ENCODE results near the gene ETNK2.

ETNK2 gene

DNA sequence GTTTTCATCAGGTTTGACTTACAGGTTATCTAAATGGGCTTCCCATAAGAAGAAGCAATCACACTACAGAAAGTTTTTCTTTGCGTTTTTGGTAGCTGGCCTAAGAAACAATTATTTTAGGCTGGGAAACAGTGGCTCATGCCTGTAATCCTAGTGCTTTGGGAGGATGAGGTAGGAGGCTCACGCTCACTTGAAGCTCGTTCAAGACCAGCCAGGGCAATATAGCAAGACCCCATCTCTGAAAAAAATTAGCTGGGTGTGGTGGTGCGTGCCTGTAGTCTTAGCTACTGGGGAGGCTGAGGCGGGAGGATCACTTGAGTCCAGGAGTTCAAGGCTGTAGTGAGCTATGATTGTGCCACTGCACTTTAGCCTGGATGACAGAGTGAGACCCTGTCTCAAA, 15.9 kb upstream of the ETNK2 start:
- H3K4me1 ChIP-seq (ENCODE audit: insufficient read depth, low read length), result no peaks in the 10 kb centered on the region
- no peaks in the 10 kb centered on the region for H3K36me3 ChIP-seq (ENCODE audit: insufficient read depth, low read length)
- H3K9ac ChIP-seq (ENCODE audit: low read depth, low read length), result no peak overlapping the region
- peaks cover 12% of the 10 kb centered on the region; the same call in 1 of the 2 replicates for H3K9me3 ChIP-seq (ENCODE audit: control insufficient read depth, insufficient read depth, low read length)

DNA sequence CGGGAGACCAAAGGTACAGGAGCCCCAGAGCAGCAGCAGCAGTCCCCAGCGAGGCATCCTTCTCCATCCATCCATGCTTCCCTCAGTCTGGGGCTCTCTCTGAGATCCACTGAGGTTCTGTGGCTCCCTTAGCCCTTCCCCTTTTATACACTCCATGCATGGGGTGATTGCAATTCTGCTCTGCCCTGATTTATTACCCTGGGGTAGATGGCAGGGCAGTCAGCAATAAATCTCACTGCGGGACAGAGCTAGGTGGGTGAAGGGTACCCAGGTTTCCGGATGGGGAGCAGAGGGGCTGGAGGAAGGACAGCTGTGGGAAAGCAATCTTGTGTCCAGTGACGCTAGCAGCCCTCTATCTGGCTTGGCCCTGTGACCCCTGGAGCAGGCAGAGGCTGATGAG, 14.4 kb upstream of the ETNK2 start, which contains the start of gene REN:
Gene REN (minus strand): TSS at position 119 of the 400 bp plus-strand sequence. CDS start 44 bp downstream, at position 75.
- Histone ChIP-seq H3K4me1 (ENCODE audit: insufficient read depth, low read length) (no peaks in the 10 kb centered on the region), H3K9me3 (ENCODE audit: control insufficient read depth, insufficient read depth, low read length) (peaks cover 12% of the 10 kb centered on the region; the same call in 1 of the 2 replicates), H3K9ac (ENCODE audit: low read depth, low read length) (no peak within 1 kb of the TSS), H3K36me3 (ENCODE audit: insufficient read depth, low read length) (no peaks in the 10 kb centered on the region)

DNA sequence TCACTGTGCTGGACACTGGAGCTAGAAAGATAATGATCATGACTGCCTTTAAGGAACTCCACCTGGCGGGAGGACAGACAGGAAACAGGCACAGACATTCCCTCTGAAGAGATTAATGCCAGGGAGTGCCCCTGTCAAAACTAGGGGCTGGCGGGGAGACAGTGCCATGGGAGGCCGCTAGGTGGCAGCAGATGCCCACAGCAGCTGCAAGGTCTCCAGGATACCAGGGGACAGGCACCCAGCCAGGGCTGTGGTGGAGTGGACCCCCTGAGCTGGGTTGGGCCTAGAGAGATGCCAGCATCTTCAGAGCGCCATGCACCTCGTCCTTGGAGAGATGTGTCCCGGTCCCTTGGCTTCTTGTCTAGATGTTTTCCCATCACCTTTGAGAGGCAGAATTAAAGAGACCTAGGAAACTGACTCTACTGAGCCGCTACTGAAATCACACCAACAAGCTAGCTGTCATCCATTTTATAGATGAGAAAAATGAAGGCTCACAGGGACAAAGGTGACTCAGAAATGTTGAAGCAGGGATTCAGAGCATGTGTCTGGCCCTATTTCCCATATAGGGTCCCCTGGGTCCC, 10.7 kb upstream of the ETNK2 start:
- Histone ChIP-seq H3K4me1 (ENCODE audit: insufficient read depth, low read length) (no peaks in the 10 kb centered on the region), H3K36me3 (ENCODE audit: insufficient read depth, low read length) (no peaks in the 10 kb centered on the region), H3K9ac (ENCODE audit: low read depth, low read length) (no peak overlapping the region), H3K9me3 (ENCODE audit: control insufficient read depth, insufficient read depth, low read length) (no peaks in the 10 kb centered on the region)

- H3K9me3 ChIP-seq (ENCODE audit: control insufficient read depth, insufficient read depth, low read length), result no peaks in the 10 kb centered on the region
- H3K36me3 ChIP-seq (ENCODE audit: insufficient read depth, low read length), result no peaks in the 10 kb centered on the region
- H3K4me1 ChIP-seq (ENCODE audit: insufficient read depth, low read length), result no peaks in the 10 kb centered on the region
- H3K9ac ChIP-seq (ENCODE audit: low read depth, low read length), result no peak overlapping the region
These were observed 10.0 kb upstream of the ETNK2 start for GRCh38 chr1:204161609-204162493.

DNA sequence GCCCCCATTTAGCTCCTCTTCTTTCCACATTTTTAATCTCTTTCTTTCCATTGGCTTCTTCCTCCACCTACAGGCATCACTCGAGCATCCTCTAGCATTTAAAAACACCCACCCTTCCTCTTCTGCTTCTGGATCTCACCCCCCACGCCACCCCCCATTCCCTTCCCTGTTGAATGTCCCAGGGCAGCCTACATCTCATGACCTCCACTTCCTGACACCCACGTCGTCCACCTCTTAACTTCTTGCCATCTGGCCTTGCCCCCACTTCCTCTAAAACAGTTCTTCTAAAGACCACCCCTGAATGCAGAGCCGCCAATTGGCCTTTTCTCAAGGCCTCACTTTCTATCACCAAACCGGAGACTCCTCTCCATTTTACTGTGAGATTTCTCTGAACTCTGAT, 6.1 kb upstream of the ETNK2 start:
- Histone ChIP-seq H3K9ac (ENCODE audit: low read depth, low read length) (no peak overlapping the region), H3K9me3 (ENCODE audit: control insufficient read depth, insufficient read depth, low read length) (no peaks in the 10 kb centered on the region), H3K36me3 (ENCODE audit: insufficient read depth, low read length) (no peaks in the 10 kb centered on the region), H3K4me1 (ENCODE audit: insufficient read depth, low read length) (no peaks in the 10 kb centered on the region)

GRCh38 chr1:204155881-204156280, 4.0 kb upstream of the ETNK2 start:
- H3K36me3 ChIP-seq (ENCODE audit: insufficient read depth, low read length), result no peaks in the 10 kb centered on the region
- no peak overlapping the region for H3K9ac ChIP-seq (ENCODE audit: low read depth, low read length)
- H3K4me1 ChIP-seq (ENCODE audit: insufficient read depth, low read length), result no peaks in the 10 kb centered on the region
- H3K9me3 ChIP-seq (ENCODE audit: control insufficient read depth, insufficient read depth, low read length), result no peaks in the 10 kb centered on the region

GRCh38 chr1:204154568-204155255, 2.9 kb upstream of the ETNK2 start:
- peaks cover 5% of the 10 kb centered on the region; the same call in 1 of the 2 replicates for H3K4me1 ChIP-seq (ENCODE audit: insufficient read depth, low read length)
- H3K9me3 ChIP-seq (ENCODE audit: control insufficient read depth, insufficient read depth, low read length), result no peaks in the 10 kb centered on the region
- H3K9ac ChIP-seq (ENCODE audit: low read depth, low read length), result no peak overlapping the region
- H3K36me3 ChIP-seq (ENCODE audit: insufficient read depth, low read length), result no peaks in the 10 kb centered on the region

GRCh38 chr1:204153667-204154066, 1.8 kb upstream of the ETNK2 start:
- Histone ChIP-seq H3K36me3 (ENCODE audit: insufficient read depth, low read length) (no peaks in the 10 kb centered on the region), H3K9me3 (ENCODE audit: control insufficient read depth, insufficient read depth, low read length) (no peaks in the 10 kb centered on the region), H3K4me1 (ENCODE audit: insufficient read depth, low read length) (peaks cover 5% of the 10 kb centered on the region; the same call in 1 of the 2 replicates), H3K9ac (ENCODE audit: low read depth, low read length) (no peak overlapping the region)

GRCh38 chr1:204152310-204153044, 633 bp upstream of the ETNK2 start:
- Histone ChIP-seq H3K9ac (ENCODE audit: low read depth, low read length) (peak overlapping the region; percentile 67), H3K4me1 (ENCODE audit: insufficient read depth, low read length) (peaks cover 17% of the 10 kb centered on the region), H3K36me3 (ENCODE audit: insufficient read depth, low read length) (no peaks in the 10 kb centered on the region), H3K9me3 (ENCODE audit: control insufficient read depth, insufficient read depth, low read length) (no peaks in the 10 kb centered on the region)

GRCh38 chr1:204150702-204151551, 917 bp downstream of the ETNK2 start:
- Histone ChIP-seq H3K9me3 (ENCODE audit: control insufficient read depth, insufficient read depth, low read length) (no peaks in the 10 kb centered on the region), H3K4me1 (ENCODE audit: insufficient read depth, low read length) (peaks cover 25% of the 10 kb centered on the region), H3K36me3 (ENCODE audit: insufficient read depth, low read length) (no peaks in the 10 kb centered on the region), H3K9ac (ENCODE audit: low read depth, low read length) (peak overlapping the region; percentile 67; the same call in 1 of the 2 replicates)

- H3K9me3 ChIP-seq (ENCODE audit: control insufficient read depth, insufficient read depth, low read length), result no peaks in the 10 kb centered on the region
- H3K36me3 ChIP-seq (ENCODE audit: insufficient read depth, low read length), result no peaks in the 10 kb centered on the region; the same call in 1 of the 2 replicates
- H3K4me1 ChIP-seq (ENCODE audit: insufficient read depth, low read length), result peaks cover 25% of the 10 kb centered on the region
- H3K9ac ChIP-seq (ENCODE audit: low read depth, low read length), result no peak overlapping the region; the same call in 1 of the 2 replicates
These were observed 1.9 kb downstream of the ETNK2 start for GRCh38 chr1:204149635-204150565.

DNA sequence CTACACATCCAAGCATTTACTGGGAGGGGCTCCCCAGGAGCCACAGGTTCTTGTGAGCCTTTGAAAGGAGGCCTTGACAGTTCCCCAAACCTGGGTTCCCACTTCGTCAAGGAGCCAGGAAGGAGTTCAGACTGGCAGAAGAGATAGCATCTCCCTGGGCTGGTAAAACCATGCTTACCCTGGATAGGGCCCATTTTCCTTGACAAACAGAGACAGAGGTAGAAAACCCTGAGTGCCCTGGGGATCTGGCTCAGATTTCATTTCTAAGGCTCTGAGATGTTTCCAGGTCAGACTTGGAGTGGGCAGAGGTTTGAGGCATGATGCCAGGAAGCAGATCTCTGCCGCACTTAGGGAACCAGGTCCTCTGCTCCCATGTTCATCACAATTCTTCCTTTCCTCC, 2.7 kb downstream of the ETNK2 start:
- H3K9ac ChIP-seq (ENCODE audit: low read depth, low read length), result no peak overlapping the region
- H3K9me3 ChIP-seq (ENCODE audit: control insufficient read depth, insufficient read depth, low read length), result no peaks in the 10 kb centered on the region
- H3K4me1 ChIP-seq (ENCODE audit: insufficient read depth, low read length), result peaks cover 25% of the 10 kb centered on the region
- H3K36me3 ChIP-seq (ENCODE audit: insufficient read depth, low read length), result no peaks in the 10 kb centered on the region; the same call in 1 of the 2 replicates

Data from ES-I3 (cell line).